Liver (tissue), 9 donors: Measurements from ENCODE around the gene NEDD4. TPM values are rescaled to one million over a fixed set of nuclear protein-coding genes. Genes with fewer than 3 reads are reported as not detected.

Source experiments
- DNase-seq: peaks from one replicate; pipeline ENCODE4 v3.0.0-alpha.2; 2017; ENCODE audit warnings: low spot score
- H3K27ac ChIP-seq, 2 donors: one replicate each; pipeline ENCODE4 v1.7.0; 2013; ENCODE audit warnings: inconsistent platforms in 2 of 2, low read length in 2 of 2, control low read depth in 1 of 2, low read depth in 1 of 2, mild to moderate bottlenecking in 1 of 2
- H3K27me3 ChIP-seq, 4 donors: one replicate each; pipeline versions ENCODE4 v1.6.1 to v1.7.0; 2013; ENCODE audit warnings: low read length in 3 of 4, inconsistent platforms in 1 of 4, mild to moderate bottlenecking in 1 of 4, moderate library complexity in 1 of 4; ENCODE audit not compliant: control insufficient read depth in 4 of 4, insufficient read depth in 4 of 4
- H3K36me3 ChIP-seq, 4 donors: one replicate each; pipeline versions ENCODE4 v1.6.1 to v1.7.0; 2013; ENCODE audit warnings: low read length in 3 of 4, mild to moderate bottlenecking in 3 of 4, low read depth in 1 of 4, moderate library complexity in 1 of 4; ENCODE audit not compliant: control insufficient read depth in 4 of 4, insufficient read depth in 3 of 4
- H3K4me1 ChIP-seq, 4 donors: one replicate each; pipeline versions ENCODE4 v1.6.1 to v1.7.0; 2013; ENCODE audit warnings: low read length in 3 of 4, mild to moderate bottlenecking in 3 of 4, moderate library complexity in 1 of 4; ENCODE audit not compliant: control insufficient read depth in 4 of 4, insufficient read depth in 4 of 4
- H3K4me3 ChIP-seq, 3 donors: one replicate each; pipeline versions ENCODE4 v1.6.1 to v1.7.0; 2013; ENCODE audit warnings: low read length in 3 of 3, control low read depth in 1 of 3, low read depth in 1 of 3, mild to moderate bottlenecking in 1 of 3
- H3K9ac ChIP-seq, 2 donors: one replicate each; pipeline ENCODE4 v1.7.0; 2013; ENCODE audit warnings: low read length in 2 of 2, mild to moderate bottlenecking in 2 of 2, moderate library complexity in 2 of 2, control low read depth in 1 of 2, low read depth in 1 of 2
- H3K9me3 ChIP-seq, 4 donors: one replicate each; pipeline versions ENCODE4 v1.6.1 to v1.7.0; 2013; ENCODE audit warnings: low read length in 3 of 4; ENCODE audit not compliant: control insufficient read depth in 4 of 4
- EGR1 ChIP-seq, 2 donors: IDR thresholded peaks; 2 replicates each; pipeline ENCODE4 v1.6.1; 2016 to 2018; ENCODE audit warnings: antibody characterized with exemption in 2 of 2, low read depth in 2 of 2
- FOXA2 ChIP-seq: IDR thresholded peaks from 2 replicates; pipeline ENCODE4 v1.6.1; 2016; ENCODE audit warnings: antibody characterized with exemption
- GABPA ChIP-seq, 2 donors: IDR thresholded peaks in 1 of 2; conservative IDR thresholded peaks in 1 of 2; 2 replicates each; pipeline ENCODE4 v1.6.1; 2016; ENCODE audit warnings: antibody characterized with exemption in 2 of 2, mild to moderate bottlenecking in 1 of 2, moderate library complexity in 1 of 2
- HNF4A ChIP-seq, 2 donors: conservative IDR thresholded peaks; 2 replicates each; pipeline ENCODE4 v1.6.1; 2016; ENCODE audit warnings: antibody characterized with exemption in 2 of 2, mild to moderate bottlenecking in 2 of 2
- HNF4G ChIP-seq: IDR thresholded peaks from 2 replicates; pipeline ENCODE4 v1.6.1; 2016; ENCODE audit warnings: antibody characterized with exemption
- NR2F2 ChIP-seq: IDR thresholded peaks from 2 replicates; pipeline ENCODE4 v1.6.1; 2016; ENCODE audit warnings: antibody characterized with exemption
- RAD21 ChIP-seq, 2 donors: IDR thresholded peaks; 2 replicates each; pipeline ENCODE4 v1.6.1; 2016; ENCODE audit warnings: antibody characterized with exemption in 2 of 2, mild to moderate bottlenecking in 2 of 2
- RXRA ChIP-seq, 2 donors: IDR thresholded peaks; 2 replicates each; pipeline ENCODE4 v1.6.1; 2017 to 2018; ENCODE audit warnings: antibody characterized with exemption in 2 of 2, mild to moderate bottlenecking in 1 of 2
- SP1 ChIP-seq: IDR thresholded peaks from 2 replicates; pipeline ENCODE4 v1.6.1; 2018; ENCODE audit warnings: antibody characterized with exemption, mild to moderate bottlenecking
- TAF1 ChIP-seq: conservative IDR thresholded peaks from 2 replicates; pipeline ENCODE4 v1.6.1; 2016; ENCODE audit warnings: antibody characterized with exemption, mild to moderate bottlenecking
- YY1 ChIP-seq: IDR thresholded peaks from 2 replicates; pipeline ENCODE4 v1.6.1; 2016; ENCODE audit warnings: antibody characterized with exemption, mild to moderate bottlenecking
- WGBS: extraction: QIAGEN DNeasy Blood & Tissue Kit; methylation state at CpG from one replicate; pipeline ENCODE4 v1.1.7; 2013; 5-methylcytosine and 5-hydroxymethylcytosine counted together
- polyA plus RNA-seq, 2 donors: library from polyadenylated mRNA; stranded (reverse) in 1 of 2; unstranded in 1 of 2; fragments of 200-250 nt in 1 of 2; fragments of >200 nt in 1 of 2; fragmentation: Nextera tagmentation in 1 of 2; extraction: Ambion mirVana in 1 of 2; gene quantifications; one replicate each; pipeline versions ENCODE4 v1.2.1 to v1.2.3, GENCODE V29; 2013 to 2015
- total RNA-seq, 2 donors: library from RNA; depleted of rRNA; stranded (reverse); fragments of >200 nt; gene quantifications; one replicate each; pipeline ENCODE4 v1.2.3, GENCODE V29; 2014
- TF ChIP-seq, protein P1 (sequence below): IDR thresholded peaks from 2 replicates; pipeline ENCODE4 v1.6.1; 2016; ENCODE audit warnings: antibody characterized with exemption
- TF ChIP-seq, protein P2 (sequence below): IDR thresholded peaks from 2 replicates; pipeline ENCODE4 v1.6.1; 2016; ENCODE audit warnings: antibody characterized with exemption
- TF ChIP-seq, protein P3 (sequence below): fragments of 150-350 bp; IDR thresholded peaks from 2 replicates; pipeline ENCODE4 v1.5.1; 2017; ENCODE audit warnings: improper control_type of control experiment, low read depth, low read length; ENCODE audit not compliant: missing input control
- TF ChIP-seq, protein P4 (sequence below): IDR thresholded peaks from 2 replicates; pipeline ENCODE4 v1.6.1; 2016; ENCODE audit warnings: antibody characterized with exemption
- donor health status: healthy.
- donor health status: healthy.
- donor health status: healthy.
- donor health status: healthy.
- donor health status: healthy.

The NEDD4 gene
- total and polyA plus RNA-seq, 4 donors, result 9.1 to 17.5 (median 12.4) TPM

- TF ChIP-seq RAD21 (IDR thresholded peaks at IDR 0.05) (no peak), HNF4A (conservative IDR thresholded peaks at IDR 0.05) (no peak), EGR1 (IDR thresholded peaks at IDR 0.05; ENCODE audit: low read depth in 2 of 2) (no peak), FOXA2 (no peak), YY1 (no peak), NR2F2 (no peak), HNF4G (no peak), TAF1 (no peak), RXRA (IDR thresholded peaks at IDR 0.05) (no peak)
- TF ChIP-seq, protein P1, sequence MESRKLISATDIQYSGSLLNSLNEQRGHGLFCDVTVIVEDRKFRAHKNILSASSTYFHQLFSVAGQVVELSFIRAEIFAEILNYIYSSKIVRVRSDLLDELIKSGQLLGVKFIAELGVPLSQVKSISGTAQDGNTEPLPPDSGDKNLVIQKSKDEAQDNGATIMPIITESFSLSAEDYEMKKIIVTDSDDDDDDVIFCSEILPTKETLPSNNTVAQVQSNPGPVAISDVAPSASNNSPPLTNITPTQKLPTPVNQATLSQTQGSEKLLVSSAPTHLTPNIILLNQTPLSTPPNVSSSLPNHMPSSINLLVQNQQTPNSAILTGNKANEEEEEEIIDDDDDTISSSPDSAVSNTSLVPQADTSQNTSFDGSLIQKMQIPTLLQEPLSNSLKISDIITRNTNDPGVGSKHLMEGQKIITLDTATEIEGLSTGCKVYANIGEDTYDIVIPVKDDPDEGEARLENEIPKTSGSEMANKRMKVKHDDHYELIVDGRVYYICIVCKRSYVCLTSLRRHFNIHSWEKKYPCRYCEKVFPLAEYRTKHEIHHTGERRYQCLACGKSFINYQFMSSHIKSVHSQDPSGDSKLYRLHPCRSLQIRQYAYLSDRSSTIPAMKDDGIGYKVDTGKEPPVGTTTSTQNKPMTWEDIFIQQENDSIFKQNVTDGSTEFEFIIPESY, result no peak
- TF ChIP-seq, protein P2, sequence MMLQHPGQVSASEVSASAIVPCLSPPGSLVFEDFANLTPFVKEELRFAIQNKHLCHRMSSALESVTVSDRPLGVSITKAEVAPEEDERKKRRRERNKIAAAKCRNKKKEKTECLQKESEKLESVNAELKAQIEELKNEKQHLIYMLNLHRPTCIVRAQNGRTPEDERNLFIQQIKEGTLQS, result no peak
- no peak for DNase-seq
- Histone ChIP-seq H3K4me3 (no peak overlapping the region), H3K9ac (no peak overlapping the region), H3K4me1 (peaks cover 0 to 14% (median 4%) of the 10 kb centered on the region in 4 donors), H3K27me3 (no peaks in the 10 kb centered on the region), H3K9me3 (no peaks in the 10 kb centered on the region), H3K36me3 (no peaks in the 10 kb centered on the region), H3K27ac (no peak overlapping the region)
- 95% methylated on average over 2 of the region's 2 CpGs for WGBS
These were observed 2.9 kb downstream of the NEDD4 start for GRCh38 chr15:55990516-55990915.

- no peaks in the 10 kb centered on the region for H3K36me3 ChIP-seq
- H3K9me3 ChIP-seq, result no peaks in the 10 kb centered on the region
- H3K27ac ChIP-seq, result no peak overlapping the region
- TF ChIP-seq RAD21 (IDR thresholded peaks at IDR 0.05) (no peak), HNF4G (no peak), GABPA (IDR thresholded peaks at IDR 0.05 in 1 of 2, conservative IDR thresholded peaks at IDR 0.05 in 1 of 2) (no peak), TAF1 (no peak), EGR1 (IDR thresholded peaks at IDR 0.05; ENCODE audit: low read depth in 2 of 2) (no peak)
- TF ChIP-seq, protein P3, sequence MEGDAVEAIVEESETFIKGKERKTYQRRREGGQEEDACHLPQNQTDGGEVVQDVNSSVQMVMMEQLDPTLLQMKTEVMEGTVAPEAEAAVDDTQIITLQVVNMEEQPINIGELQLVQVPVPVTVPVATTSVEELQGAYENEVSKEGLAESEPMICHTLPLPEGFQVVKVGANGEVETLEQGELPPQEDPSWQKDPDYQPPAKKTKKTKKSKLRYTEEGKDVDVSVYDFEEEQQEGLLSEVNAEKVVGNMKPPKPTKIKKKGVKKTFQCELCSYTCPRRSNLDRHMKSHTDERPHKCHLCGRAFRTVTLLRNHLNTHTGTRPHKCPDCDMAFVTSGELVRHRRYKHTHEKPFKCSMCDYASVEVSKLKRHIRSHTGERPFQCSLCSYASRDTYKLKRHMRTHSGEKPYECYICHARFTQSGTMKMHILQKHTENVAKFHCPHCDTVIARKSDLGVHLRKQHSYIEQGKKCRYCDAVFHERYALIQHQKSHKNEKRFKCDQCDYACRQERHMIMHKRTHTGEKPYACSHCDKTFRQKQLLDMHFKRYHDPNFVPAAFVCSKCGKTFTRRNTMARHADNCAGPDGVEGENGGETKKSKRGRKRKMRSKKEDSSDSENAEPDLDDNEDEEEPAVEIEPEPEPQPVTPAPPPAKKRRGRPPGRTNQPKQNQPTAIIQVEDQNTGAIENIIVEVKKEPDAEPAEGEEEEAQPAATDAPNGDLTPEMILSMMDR, result no peak
- H3K4me3 ChIP-seq, result no peak overlapping the region
- peaks cover 0 to 14% (median 4%) of the 10 kb centered on the region in 4 donors for H3K4me1 ChIP-seq
- no peak overlapping the region for H3K9ac ChIP-seq
- no peak for DNase-seq
- H3K27me3 ChIP-seq, result no peaks in the 10 kb centered on the region
- 88% methylated on average over 2 of the region's 2 CpGs for WGBS
These were observed 4.0 kb downstream of the NEDD4 start for GRCh38 chr15:55989383-55989782.

DNA sequence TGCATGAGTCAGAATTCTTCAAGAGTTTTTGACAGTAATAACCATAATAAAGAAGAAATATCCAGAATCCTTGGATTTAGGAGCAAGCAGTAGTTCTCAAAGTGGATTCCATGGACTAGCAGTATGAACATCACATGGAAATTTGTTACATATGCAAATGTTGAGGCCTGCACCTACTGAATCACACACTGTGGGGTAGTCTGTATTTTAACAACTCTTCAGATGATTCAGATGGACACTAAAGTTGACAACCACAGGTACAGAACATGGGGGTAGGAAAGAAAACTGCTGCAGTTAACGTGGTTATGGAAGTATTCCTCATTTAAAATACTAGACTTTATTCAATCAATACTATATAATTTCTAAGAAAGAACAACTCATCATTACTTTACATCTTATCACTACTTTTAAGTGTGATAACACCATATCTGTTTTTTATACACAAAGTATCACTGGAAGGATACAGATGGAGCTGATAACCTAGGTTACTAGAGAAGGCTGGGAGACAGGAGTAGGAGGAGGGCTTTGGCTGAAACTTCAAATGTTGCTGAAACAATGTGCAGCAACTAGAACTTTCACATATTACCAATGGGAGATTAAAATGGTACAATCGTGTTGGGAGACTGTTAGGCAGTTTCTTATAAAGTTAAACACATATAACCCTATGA lies 11.7 kb downstream of the NEDD4 start:
- 84% methylated on average over 2 of the region's 2 CpGs for WGBS
- TF ChIP-seq, protein P2, result no peak
- TF ChIP-seq EGR1 (IDR thresholded peaks at IDR 0.05; ENCODE audit: low read depth in 2 of 2) (no peak), HNF4A (conservative IDR thresholded peaks at IDR 0.05) (no peak), YY1 (no peak), SP1 (no peak), HNF4G (no peak), RAD21 (IDR thresholded peaks at IDR 0.05) (no peak)
- TF ChIP-seq, protein P4, sequence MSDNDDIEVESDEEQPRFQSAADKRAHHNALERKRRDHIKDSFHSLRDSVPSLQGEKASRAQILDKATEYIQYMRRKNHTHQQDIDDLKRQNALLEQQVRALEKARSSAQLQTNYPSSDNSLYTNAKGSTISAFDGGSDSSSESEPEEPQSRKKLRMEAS, result no peak
- TF ChIP-seq, protein P1, result no peak
- H3K36me3 ChIP-seq, result no peaks in the 10 kb centered on the region
- H3K27ac ChIP-seq, result no peak overlapping the region
- H3K9me3 ChIP-seq, result no peaks in the 10 kb centered on the region
- no peaks in the 10 kb centered on the region for H3K27me3 ChIP-seq
- DNase-seq, result no peak
- no peak overlapping the region for H3K4me3 ChIP-seq
- H3K4me1 ChIP-seq, result no peaks in the 10 kb centered on the region
- H3K9ac ChIP-seq, result no peak overlapping the region
